Activated T-cell treated with anti-CD3 and anti-CD28 coated beads, Interleukin-2, amount 50 U/mL, for 24 hours (primary cell): ENCODE measurements around the gene STK39.

Source experiments
- DNase-seq: peaks from one replicate; pipeline ENCODE4 v3.0.0-alpha.2; 2020
- H3K27ac Mint-ChIP-seq: 2 replicates; pipeline ENCODE4 v1.8.0; 2020; ENCODE audit warnings: mild to moderate bottlenecking, mixed read lengths
- H3K27me3 Mint-ChIP-seq: 2 replicates; pipeline ENCODE4 v1.8.0; 2020; ENCODE audit warnings: mixed read lengths
- H3K36me3 Mint-ChIP-seq: 2 replicates; pipeline ENCODE4 v1.8.0; 2020; ENCODE audit warnings: low read depth, mixed read lengths
- H3K4me1 Mint-ChIP-seq: 2 replicates; pipeline ENCODE4 v1.8.0; 2020; ENCODE audit warnings: low read depth, mixed read lengths
- H3K4me3 Mint-ChIP-seq: 2 replicates; pipeline ENCODE4 v1.8.0; 2020; ENCODE audit warnings: mild to moderate bottlenecking, moderate library complexity, mixed read lengths
- H3K9me3 Mint-ChIP-seq: 2 replicates; pipeline ENCODE4 v1.8.0; 2020; ENCODE audit warnings: mixed read lengths

The STK39 gene

GRCh38 chr2:167905668-167906067 lies 341.7 kb downstream of the STK39 start:
- H3K36me3 Mint-ChIP-seq: no peaks in the 10 kb centered on the region
- H3K4me3 Mint-ChIP-seq: no peak overlapping the region
- H3K9me3 Mint-ChIP-seq: no peaks in the 10 kb centered on the region
- DNase-seq: no peak
- peaks cover 12% of the 10 kb centered on the region for H3K27me3 Mint-ChIP-seq
- no peak overlapping the region for H3K27ac Mint-ChIP-seq
- no peaks in the 10 kb centered on the region for H3K4me1 Mint-ChIP-seq
